GM18867 (cell line): ENCODE data around the gene BBOF1.
"Not testable (repeated sequence)": the region's sequence is repeated elsewhere in the genome, so short reads cannot be mapped to it uniquely, and the experiment has no call there.

Experiments used
- ATAC-seq: cut with Tn5 transposase; IDR thresholded peaks from one replicate; pipeline ENCODE4 v1.9.1; 2021; ENCODE audit warnings: mild to moderate bottlenecking, moderate library complexity; ENCODE audit not compliant: unreplicated experiment

BBOF1 gene, protein sequence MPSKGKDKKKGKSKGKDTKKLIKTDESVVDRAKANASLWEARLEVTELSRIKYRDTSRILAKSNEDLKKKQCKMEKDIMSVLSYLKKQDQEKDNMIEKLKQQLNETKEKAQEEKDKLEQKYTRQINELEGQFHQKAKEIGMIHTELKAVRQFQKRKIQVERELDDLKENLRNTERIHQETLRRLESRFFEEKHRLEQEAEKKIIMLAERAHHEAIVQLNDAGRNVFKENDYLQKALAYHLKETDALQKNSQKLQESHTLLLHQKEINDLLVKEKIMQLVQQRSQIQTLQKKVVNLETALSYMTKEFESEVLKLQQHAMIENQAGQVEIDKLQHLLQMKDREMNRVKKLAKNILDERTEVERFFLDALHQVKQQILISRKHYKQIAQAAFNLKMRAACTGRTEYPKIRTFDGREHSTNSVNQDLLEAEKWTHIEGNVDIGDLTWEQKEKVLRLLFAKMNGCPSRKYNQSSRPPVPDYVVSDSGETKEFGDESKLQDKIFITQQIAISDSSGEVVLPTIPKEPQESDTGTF

GRCh38 chr14:74018586-74019407 lies at the start of gene BBOF1, which contains the start of gene ENTPD5:
BBOF1 (plus strand) TSS chr14:74019349; CDS start chr14:74019479, 130 bp downstream.
ENTPD5 (minus strand) TSS chr14:74019288; CDS start chr14:73988102, 31,186 bp downstream.
- ATAC-seq = peak; percentile 92

- ATAC-seq = no peak
Measured at GRCh38 chr14:73973497-73973896, 45.7 kb upstream of the BBOF1 start.

GRCh38 chr14:73976125-73976524 lies 43.0 kb upstream of the BBOF1 start:
- ATAC-seq = no peak

DNA sequence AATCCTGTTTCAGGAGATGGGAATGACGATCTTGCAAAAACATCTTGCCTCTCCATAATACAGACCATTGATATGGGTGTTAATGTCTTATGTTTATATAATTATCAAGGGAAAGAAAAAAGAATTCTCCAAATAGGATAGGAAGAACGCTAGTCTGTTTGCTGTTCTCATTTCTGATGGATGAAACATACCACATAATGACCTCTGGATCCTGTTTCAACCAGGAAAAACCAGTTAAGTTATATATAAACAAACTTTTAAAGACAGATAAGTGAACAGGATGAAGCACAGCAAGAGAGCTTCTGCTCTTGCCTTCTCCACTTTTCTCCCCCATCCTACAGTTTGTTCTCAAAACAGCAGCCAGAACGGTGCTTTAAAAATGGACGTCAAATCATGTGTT lies 41.3 kb upstream of the BBOF1 start:
- ATAC-seq = no peak

- no peak for ATAC-seq
Measured at GRCh38 chr14:73988065-73988464, 31.1 kb upstream of the BBOF1 start.

DNA sequence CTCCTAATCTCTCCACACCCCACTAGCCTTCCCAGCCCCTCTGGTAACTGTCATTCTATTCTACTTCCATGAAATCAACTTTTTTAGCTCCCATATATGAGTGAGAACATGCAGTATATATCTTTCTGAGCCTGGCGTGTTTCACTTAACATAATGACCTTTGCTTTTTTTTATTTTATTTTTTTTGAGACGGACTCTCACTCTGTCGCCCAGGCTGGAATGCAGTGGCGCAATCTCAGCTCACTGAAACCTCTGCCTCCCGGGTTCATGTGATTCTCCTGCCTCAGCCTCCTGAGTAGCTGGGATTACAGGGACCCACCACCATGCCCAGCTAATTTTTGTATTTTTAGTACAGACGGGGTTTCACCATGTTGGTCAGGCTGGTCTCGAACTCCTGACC lies 30.5 kb upstream of the BBOF1 start:
- not testable (repeated sequence) for ATAC-seq

GRCh38 chr14:73991092-73991491 lies 28.1 kb upstream of the BBOF1 start:
- no peak for ATAC-seq

DNA sequence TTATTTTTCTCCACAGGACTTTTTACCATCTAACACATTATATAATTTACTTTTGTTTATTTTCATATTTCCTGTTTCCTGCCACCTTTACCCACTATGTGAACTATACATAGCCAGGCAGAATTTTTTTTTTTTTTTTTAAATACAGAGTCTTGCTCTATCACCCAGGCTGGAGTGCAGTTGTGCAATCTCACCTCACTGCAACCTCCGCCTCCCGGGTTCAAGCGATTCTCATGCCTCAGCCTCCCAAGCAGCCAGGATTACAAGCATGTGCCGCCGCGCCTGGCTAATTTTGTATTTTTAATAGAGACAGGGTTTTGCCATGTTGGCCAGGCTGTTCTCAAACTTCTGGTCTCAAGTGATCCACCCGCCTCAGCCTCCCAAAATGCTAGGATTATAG lies 24.2 kb upstream of the BBOF1 start:
- ATAC-seq = not testable (repeated sequence)

- no peak for ATAC-seq
Measured at GRCh38 chr14:73995977-73996378, 23.2 kb upstream of the BBOF1 start.

- ATAC-seq = no peak
Measured at GRCh38 chr14:73996731-73997107, 22.4 kb upstream of the BBOF1 start.

DNA sequence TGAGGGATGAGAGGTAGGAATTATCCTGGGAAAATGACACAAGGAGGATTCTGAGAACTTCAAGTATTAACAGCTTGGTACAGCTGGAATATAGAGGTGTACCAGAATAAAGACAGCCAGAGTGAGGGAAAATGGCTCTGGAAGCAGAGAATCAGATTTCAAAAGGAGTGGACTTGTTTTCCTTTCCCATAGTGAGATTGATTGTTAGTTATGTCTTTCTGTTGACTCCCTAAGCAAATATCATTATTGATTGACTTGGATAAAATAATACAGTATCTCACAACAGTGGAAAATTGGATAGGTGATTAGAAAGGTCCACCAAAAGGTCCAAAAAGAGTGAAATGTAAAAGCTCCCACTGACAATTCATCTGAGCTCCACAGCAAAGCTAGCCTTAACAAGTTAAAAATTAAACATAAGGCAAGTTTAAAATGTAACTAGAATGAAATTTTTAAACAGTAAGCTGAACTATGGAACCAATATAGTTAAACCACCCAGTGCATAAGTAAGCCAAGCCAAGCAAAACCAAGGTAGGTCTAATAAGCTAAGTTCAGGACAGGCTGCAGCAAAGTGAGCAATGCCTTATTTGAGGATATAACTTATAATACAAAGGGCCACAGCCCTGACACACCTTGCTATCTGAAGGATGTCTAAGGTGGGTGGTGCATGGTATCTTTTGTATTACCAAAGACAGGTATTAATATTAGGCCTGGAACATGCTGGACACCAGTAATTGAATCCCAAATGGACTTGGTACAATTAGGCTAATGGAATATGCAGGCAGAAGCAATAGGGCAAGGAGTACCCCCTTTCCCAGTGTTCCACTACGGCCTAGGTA lies 21.8 kb upstream of the BBOF1 start:
- no peak for ATAC-seq

DNA sequence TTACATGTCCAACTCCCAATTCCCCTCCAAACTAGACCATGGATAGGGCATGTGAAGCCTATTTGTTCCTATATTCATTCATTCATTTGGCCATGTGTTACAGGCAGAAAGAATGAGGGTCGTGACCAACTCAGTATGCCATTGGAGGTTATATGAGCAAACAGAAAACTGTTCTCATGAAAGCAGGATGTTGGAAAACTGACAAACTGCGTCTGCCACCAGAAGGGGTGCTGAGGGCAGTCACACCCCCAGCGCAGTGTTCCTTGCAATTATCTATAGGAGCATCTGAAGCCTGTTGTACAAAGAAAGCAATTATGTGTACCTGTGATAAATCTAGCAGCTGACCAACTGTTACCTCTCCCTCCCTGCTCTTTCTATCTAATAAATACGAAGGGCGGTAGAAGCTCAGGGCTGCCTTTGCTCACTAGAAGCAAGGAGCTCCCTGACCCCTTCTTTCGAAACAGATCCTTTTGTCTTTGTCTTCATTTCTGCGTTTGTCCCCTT lies 21.2 kb upstream of the BBOF1 start:
- no peak for ATAC-seq

DNA sequence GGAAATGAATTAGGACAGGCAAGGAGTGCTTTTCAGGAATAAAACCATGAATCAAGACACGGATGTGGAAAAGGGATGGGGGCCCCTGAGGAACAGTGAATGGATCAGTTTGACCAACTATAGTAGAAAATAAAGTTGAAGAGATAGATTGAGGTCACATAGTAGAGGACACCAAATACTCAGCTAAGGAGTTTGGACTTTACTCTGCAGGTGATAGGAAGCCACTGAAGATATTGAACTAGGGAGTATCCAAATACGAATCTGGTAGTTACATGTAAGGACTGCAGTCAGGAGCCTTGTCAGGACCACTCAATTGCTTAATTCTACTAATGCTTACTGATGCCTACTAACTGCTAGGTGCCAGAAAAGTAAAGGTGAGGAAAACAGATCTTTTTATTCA lies 20.4 kb upstream of the BBOF1 start:
- ATAC-seq = no peak

DNA sequence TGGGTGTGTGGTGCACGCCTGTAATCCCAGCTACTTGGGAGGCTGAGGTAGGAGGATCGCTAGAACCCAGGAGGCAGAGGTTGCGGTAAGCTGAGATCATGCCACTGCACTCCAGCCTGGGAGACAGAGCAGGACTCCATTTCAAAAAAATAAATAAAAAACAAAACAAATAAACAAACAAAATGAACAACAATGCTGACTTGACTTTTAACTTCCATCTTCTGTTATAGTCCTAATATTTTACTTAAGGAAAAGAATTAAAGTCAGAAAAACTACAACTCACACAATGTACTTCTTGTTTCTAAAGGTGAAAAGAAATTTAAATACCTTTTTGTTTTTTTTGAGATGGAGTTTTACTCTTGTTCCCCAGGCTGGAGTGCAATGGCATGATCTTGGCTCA lies 13.5 kb upstream of the BBOF1 start:
- not testable (repeated sequence) for ATAC-seq

DNA sequence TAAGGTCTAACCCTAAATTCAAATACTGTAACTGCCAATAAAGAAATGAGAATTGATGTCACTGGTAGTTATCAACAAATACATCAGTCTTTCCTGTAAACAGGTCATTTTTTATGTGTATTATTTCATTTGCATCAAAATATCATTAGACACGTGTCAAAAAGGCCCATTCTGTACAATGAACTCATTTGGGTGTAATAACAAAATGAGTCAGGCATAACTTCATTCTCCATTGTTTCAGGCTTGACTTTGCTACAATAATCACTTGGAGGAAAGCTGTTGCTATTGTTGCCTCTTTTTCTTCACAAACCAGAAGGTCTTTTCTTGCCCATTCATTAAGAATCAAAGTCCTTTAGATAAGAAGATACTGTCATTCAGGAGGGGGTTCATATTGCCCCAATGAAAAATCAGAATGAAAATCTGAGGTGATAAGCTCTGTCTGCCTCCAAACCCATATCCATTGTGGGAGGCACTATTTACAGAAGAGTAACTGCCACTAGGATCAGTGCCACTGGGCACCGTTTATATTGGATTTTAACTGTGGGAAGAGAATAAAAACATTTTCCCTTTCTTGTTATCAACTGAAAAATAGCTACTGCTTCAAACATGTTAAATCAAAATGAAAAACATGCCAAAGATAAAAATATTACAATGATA lies 10.2 kb upstream of the BBOF1 start:
- ATAC-seq = no peak

GRCh38 chr14:74014299-74014698 lies 4.8 kb upstream of the BBOF1 start:
- no peak for ATAC-seq

DNA sequence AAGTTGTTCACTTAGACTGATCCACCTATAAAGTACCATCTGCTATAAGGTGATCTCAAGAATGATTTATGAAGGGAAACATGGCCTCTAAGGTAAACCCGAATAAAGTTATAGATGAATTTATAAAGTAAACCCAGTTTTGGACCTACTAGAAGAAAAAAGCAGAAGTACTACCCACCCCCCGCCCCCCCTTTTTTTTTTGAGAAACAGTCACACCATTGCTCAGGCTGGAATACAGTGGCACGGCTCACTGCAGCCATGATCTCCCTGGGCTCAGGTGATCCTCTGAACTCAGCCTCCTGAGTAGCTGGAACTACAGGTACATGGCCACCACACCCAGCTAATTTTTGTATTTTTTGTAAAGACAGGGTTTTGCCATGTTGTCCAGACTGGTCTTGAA lies 4.0 kb upstream of the BBOF1 start:
- ATAC-seq = no peak

DNA sequence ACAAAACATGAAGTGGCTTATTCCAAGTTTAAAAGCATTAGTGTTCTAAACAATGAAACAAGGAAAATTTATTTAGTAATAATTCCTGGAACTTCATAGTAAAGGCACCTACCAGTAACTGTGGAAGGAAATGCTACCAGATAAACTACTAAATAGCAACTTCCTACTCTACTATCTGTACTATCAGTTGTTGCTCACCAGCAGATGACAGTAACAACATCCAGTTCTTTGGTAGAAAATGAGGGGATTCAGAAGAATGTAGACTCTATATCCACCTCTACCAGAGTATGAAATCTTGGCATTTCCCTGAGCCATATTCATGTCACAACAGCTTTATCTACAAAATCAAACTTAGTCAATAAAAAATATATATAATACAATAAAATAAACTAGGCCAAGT lies 3.2 kb upstream of the BBOF1 start:
- ATAC-seq = no peak

DNA sequence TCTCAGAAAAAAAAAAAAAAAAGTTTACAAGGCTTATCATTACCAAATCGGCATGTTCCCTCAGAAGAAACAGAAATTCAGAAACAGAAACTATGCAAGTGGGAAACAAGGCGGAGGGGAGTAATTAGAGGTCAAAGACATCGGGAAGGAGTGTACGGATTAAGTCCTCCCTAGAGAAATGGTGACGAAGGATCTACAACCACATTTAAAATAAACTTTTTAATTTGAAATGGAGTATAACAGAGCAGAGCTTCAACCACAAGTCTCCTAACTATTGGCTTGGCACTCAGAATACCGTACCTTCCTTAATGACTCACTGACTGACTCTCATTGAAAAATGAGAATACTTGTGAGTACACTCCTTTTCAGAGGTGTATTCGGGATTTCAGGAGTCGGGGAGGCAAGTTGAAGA lies 969 bp upstream of the BBOF1 start:
- no peak for ATAC-seq
